ENCODE measurements around the gene AP1M1.

Gene AP1M1

DNA sequence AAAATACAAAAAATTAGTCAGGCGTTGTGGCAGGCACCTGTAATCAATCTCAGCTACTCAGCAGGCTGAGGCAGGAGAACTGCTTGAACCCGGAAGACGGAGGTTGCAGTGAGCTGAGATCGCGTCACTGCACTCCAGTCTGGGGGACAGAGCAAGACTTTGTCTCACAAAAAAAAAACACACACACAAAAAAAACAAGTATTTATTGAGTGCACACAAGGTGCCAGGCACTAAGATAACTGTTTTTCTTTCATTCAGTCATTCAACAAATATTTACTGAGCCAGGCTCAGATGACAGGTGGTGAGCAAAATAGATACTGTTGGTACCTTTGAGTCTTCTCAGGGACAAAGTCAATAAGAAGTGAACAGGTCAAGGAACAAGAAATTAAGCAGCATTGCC, 30.7 kb upstream of the AP1M1 start:
- no peak for ATAC-seq
- TF ChIP-seq ZFP3 (CRISPR knock-in tag; IDR thresholded peaks at IDR 0.05) (no peak), ZFP30 (CRISPR knock-in tag; IDR thresholded peaks at IDR 0.05) (no peak), CSDC2 (CRISPR knock-in tag; IDR thresholded peaks at IDR 0.05) (no peak), ZNF70 (CRISPR knock-in tag; IDR thresholded peaks at IDR 0.05) (no peak), CREB5 (CRISPR knock-in tag; IDR thresholded peaks at IDR 0.05; ENCODE audit: low read depth) (no peak), OSR1 (CRISPR knock-in tag; IDR thresholded peaks at IDR 0.05) (no peak), TOX (CRISPR knock-in tag; IDR thresholded peaks at IDR 0.05; ENCODE audit: borderline replicate concordance) (no peak), ZC3H10 (CRISPR knock-in tag; IDR thresholded peaks at IDR 0.05) (no peak), TSHZ2 (CRISPR knock-in tag; IDR thresholded peaks at IDR 0.05) (no peak), ZNF565 (CRISPR knock-in tag; conservative IDR thresholded peaks at IDR 0.05; ENCODE audit: low read depth) (no peak), BACH2 (CRISPR knock-in tag; IDR thresholded peaks at IDR 0.05; ENCODE audit: borderline replicate concordance) (no peak), PPARA (CRISPR knock-in tag; IDR thresholded peaks at IDR 0.05; ENCODE audit: borderline replicate concordance) (no peak), RARB (CRISPR knock-in tag; IDR thresholded peaks at IDR 0.05) (no peak), GLIS3 (CRISPR knock-in tag; IDR thresholded peaks at IDR 0.05) (no peak), ISL1 (CRISPR knock-in tag; IDR thresholded peaks at IDR 0.05) (no peak), ARNTL (CRISPR knock-in tag; IDR thresholded peaks at IDR 0.05; ENCODE audit: borderline replicate concordance, low read depth) (no peak)
- TF ChIP-seq, protein P1, sequence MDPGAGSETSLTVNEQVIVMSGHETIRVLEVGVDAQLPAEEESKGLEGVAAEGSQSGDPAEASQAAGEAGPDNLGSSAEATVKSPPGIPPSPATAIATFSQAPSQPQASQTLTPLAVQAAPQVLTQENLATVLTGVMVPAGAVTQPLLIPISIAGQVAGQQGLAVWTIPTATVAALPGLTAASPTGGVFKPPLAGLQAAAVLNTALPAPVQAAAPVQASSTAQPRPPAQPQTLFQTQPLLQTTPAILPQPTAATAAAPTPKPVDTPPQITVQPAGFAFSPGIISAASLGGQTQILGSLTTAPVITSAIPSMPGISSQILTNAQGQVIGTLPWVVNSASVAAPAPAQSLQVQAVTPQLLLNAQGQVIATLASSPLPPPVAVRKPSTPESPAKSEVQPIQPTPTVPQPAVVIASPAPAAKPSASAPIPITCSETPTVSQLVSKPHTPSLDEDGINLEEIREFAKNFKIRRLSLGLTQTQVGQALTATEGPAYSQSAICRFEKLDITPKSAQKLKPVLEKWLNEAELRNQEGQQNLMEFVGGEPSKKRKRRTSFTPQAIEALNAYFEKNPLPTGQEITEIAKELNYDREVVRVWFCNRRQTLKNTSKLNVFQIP (CRISPR knock-in tag; IDR thresholded peaks at IDR 0.05; ENCODE audit: borderline replicate concordance, low read depth), result no peak

DNA sequence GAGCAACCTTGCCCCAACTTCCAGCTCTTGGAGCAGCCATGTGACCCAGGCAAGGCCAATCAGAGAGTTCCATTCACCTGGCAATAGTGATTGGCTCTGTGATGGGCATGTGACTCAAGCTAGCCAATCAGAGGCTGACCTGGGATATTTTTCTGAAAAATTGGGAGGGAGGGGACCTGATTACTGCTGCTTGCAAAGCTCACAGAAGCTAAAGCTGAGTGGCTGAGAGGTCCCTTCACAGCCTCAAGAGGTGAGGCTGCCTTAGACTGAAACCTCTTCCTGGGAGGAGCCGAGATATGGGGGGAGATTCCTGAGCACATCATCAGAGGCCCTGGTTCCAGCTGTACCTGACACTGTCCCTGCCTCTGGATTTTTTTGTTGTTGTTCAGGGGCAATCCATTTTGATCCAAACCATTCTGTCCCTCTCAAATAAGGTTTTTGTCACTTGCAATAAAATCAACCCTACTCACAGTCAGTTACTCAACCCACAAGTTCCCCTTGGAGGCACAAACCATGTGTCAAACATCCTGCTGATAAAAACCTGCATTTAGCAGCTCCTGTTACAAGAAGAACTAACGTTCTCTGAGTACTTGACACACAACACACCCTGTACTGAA, 29.1 kb upstream of the AP1M1 start:
- TF ChIP-seq SNAI2 (CRISPR knock-in tag; IDR thresholded peaks at IDR 0.05) (no peak), ZFP30 (CRISPR knock-in tag; IDR thresholded peaks at IDR 0.05) (no peak), PPARA (CRISPR knock-in tag; IDR thresholded peaks at IDR 0.05; ENCODE audit: borderline replicate concordance) (no peak), CSDC2 (CRISPR knock-in tag; IDR thresholded peaks at IDR 0.05) (no peak), OSR1 (CRISPR knock-in tag; IDR thresholded peaks at IDR 0.05) (no peak), CREB5 (CRISPR knock-in tag; IDR thresholded peaks at IDR 0.05; ENCODE audit: low read depth) (no peak), BACH2 (CRISPR knock-in tag; IDR thresholded peaks at IDR 0.05; ENCODE audit: borderline replicate concordance) (no peak), ZNF565 (CRISPR knock-in tag; conservative IDR thresholded peaks at IDR 0.05; ENCODE audit: low read depth) (no peak), TCF4 (CRISPR knock-in tag; IDR thresholded peaks at IDR 0.05; ENCODE audit: borderline replicate concordance) (no peak), RARB (CRISPR knock-in tag; IDR thresholded peaks at IDR 0.05) (no peak), TSHZ2 (CRISPR knock-in tag; IDR thresholded peaks at IDR 0.05) (no peak), GLIS3 (CRISPR knock-in tag; IDR thresholded peaks at IDR 0.05) (no peak), ZNF70 (CRISPR knock-in tag; IDR thresholded peaks at IDR 0.05) (no peak), ESRRG (CRISPR knock-in tag; IDR thresholded peaks at IDR 0.05) (no peak), ZFP3 (CRISPR knock-in tag; IDR thresholded peaks at IDR 0.05) (no peak), ISL1 (CRISPR knock-in tag; IDR thresholded peaks at IDR 0.05) (no peak)
- TF ChIP-seq, protein P2, sequence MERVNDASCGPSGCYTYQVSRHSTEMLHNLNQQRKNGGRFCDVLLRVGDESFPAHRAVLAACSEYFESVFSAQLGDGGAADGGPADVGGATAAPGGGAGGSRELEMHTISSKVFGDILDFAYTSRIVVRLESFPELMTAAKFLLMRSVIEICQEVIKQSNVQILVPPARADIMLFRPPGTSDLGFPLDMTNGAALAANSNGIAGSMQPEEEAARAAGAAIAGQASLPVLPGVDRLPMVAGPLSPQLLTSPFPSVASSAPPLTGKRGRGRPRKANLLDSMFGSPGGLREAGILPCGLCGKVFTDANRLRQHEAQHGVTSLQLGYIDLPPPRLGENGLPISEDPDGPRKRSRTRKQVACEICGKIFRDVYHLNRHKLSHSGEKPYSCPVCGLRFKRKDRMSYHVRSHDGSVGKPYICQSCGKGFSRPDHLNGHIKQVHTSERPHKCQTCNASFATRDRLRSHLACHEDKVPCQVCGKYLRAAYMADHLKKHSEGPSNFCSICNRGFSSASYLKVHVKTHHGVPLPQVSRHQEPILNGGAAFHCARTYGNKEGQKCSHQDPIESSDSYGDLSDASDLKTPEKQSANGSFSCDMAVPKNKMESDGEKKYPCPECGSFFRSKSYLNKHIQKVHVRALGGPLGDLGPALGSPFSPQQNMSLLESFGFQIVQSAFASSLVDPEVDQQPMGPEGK (CRISPR knock-in tag; IDR thresholded peaks at IDR 0.05; ENCODE audit: borderline replicate concordance), result no peak
- TF ChIP-seq, protein P3, sequence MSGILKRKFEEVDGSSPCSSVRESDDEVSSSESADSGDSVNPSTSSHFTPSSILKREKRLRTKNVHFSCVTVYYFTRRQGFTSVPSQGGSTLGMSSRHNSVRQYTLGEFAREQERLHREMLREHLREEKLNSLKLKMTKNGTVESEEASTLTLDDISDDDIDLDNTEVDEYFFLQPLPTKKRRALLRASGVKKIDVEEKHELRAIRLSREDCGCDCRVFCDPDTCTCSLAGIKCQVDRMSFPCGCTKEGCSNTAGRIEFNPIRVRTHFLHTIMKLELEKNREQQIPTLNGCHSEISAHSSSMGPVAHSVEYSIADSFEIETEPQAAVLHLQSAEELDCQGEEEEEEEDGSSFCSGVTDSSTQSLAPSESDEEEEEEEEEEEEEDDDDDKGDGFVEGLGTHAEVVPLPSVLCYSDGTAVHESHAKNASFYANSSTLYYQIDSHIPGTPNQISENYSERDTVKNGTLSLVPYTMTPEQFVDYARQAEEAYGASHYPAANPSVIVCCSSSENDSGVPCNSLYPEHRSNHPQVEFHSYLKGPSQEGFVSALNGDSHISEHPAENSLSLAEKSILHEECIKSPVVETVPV (CRISPR knock-in tag; IDR thresholded peaks at IDR 0.05), result no peak
- TF ChIP-seq, protein P1 (CRISPR knock-in tag; IDR thresholded peaks at IDR 0.05; ENCODE audit: borderline replicate concordance, low read depth), result no peak

More for the DNA sequence above, 29.1 kb upstream of the AP1M1 start:
- no peak for ATAC-seq
